Mucosa of descending colon (tissue), 3 donors: ENCODE data around the gene AFP. TPM values are rescaled to one million over a fixed set of nuclear protein-coding genes. Genes with fewer than 3 reads are reported as not detected.

Experiments used
- ATAC-seq: fragments of 200-7000 bp; cut with Tn5 transposase; one replicate; pipeline ENCODE4 v1.9.1; 2020; ENCODE audit warnings: mild to moderate bottlenecking, moderate library complexity
- DNase-seq, 3 donors: peaks; one replicate each; pipeline ENCODE4 v3.0.0-alpha.2; 2020
- H3K36me3 ChIP-seq: fragments of 200-600 bp; one replicate; pipeline ENCODE4 v1.8.0; 2021; ENCODE audit warnings: low read depth, mild to moderate bottlenecking
- H3K4me1 ChIP-seq: fragments of 200-600 bp; one replicate; pipeline ENCODE4 v1.8.0; 2021; ENCODE audit warnings: low read depth, mild to moderate bottlenecking
- H3K4me3 ChIP-seq: fragments of 200-600 bp; one replicate; pipeline ENCODE4 v1.8.0; 2021; ENCODE audit warnings: mild to moderate bottlenecking
- H3K9me3 ChIP-seq: fragments of 200-600 bp; one replicate; pipeline ENCODE4 v1.8.0; 2021; ENCODE audit warnings: mild to moderate bottlenecking
- CTCF ChIP-seq: fragments of 200-600 bp; IDR thresholded peaks from one replicate; pipeline ENCODE4 v1.8.0; 2022; ENCODE audit warnings: antibody characterized with exemption, mild to moderate bottlenecking
- intact Hi-C, 2 donors: fragments of 100-400 bp; cut with DNase I in 1 of 2; cut with micrococcal nuclease in 1 of 2; formaldehyde crosslinking; loops; one replicate each; pipeline versions ENCODE4 v1.11.0 to v1.11.1; 2022; cut with DNase I, micrococcal nuclease
- total RNA-seq, 3 donors: library from RNA; stranded (reverse); fragmentation: NEBNext Ultra II Directional in 2 of 3; extraction: Animal tissue kit (Norgen Biotek cat#: 25700) in 2 of 3; gene quantifications; one replicate each; pipeline versions ENCODE4 v1.2.1 to v1.2.4, GENCODE V29; 2021 to 2023
- donor health status: DM: no; HTN: no; CAD: no; lungs with moderate emphysema.
- donor health status: DM: no; HTN: no; CAD: no.
- donor health status: DM: no; HTN: yes; CAD: no.

Gene AFP
- total RNA-seq, 3 donors from 2014 or later, result not detected

GRCh38 chr4:73405138-73405537 is 30.9 kb upstream of the AFP start:
- Histone ChIP-seq H3K4me3 (no peak overlapping the region), H3K36me3 (no peaks in the 10 kb centered on the region), H3K9me3 (no peaks in the 10 kb centered on the region), H3K4me1 (no peaks in the 10 kb centered on the region)
- intact Hi-C loops, result no loop called here
- no peak for TF ChIP-seq CTCF
- ATAC-seq (no peak), DNase-seq (no peak)

- DNase-seq, result no peak
- TF ChIP-seq CTCF, result no peak
- Histone ChIP-seq H3K4me1 (no peaks in the 10 kb centered on the region), H3K4me3 (no peak overlapping the region), H3K9me3 (no peaks in the 10 kb centered on the region), H3K36me3 (no peaks in the 10 kb centered on the region)
- no peak for ATAC-seq
- intact Hi-C loops, result no loop called here
Observed at GRCh38 chr4:73406548-73406875, 29.5 kb upstream of the AFP start.

GRCh38 chr4:73407227-73407673 is 28.8 kb upstream of the AFP start:
- no peaks in the 10 kb centered on the region for H3K4me1 ChIP-seq
- H3K36me3 ChIP-seq, result no peaks in the 10 kb centered on the region
- intact Hi-C loops, result no loop called here
- H3K9me3 ChIP-seq, result no peaks in the 10 kb centered on the region
- ATAC-seq (no peak), DNase-seq (no peak)
- H3K4me3 ChIP-seq, result no peak overlapping the region
- no peak for TF ChIP-seq CTCF

- H3K4me1 ChIP-seq, result no peaks in the 10 kb centered on the region
- no peak for ATAC-seq
- DNase-seq, result no peak
- no peak overlapping the region for H3K4me3 ChIP-seq
- H3K9me3 ChIP-seq, result no peaks in the 10 kb centered on the region
- H3K36me3 ChIP-seq, result no peaks in the 10 kb centered on the region
- no peak for TF ChIP-seq CTCF
- intact Hi-C loops, result no loop called here
Observed at GRCh38 chr4:73408181-73408867, 27.7 kb upstream of the AFP start.

- H3K9me3 ChIP-seq, result no peaks in the 10 kb centered on the region
- H3K36me3 ChIP-seq, result no peaks in the 10 kb centered on the region
- intact Hi-C loops, result no loop called here
- no peak for TF ChIP-seq CTCF
- no peak overlapping the region for H3K4me3 ChIP-seq
- DNase-seq (no peak), ATAC-seq (no peak)
- no peaks in the 10 kb centered on the region for H3K4me1 ChIP-seq
Observed at GRCh38 chr4:73409012-73409862, 26.8 kb upstream of the AFP start.
